PC-9 (cell line): ENCODE results near the gene SFMBT2. TPM values are rescaled to one million over a fixed set of nuclear protein-coding genes. Genes with fewer than 3 reads are reported as not detected.

Experiments used
- BruUV-seq: library from RNA; stranded (reverse); fragments of 400-500 nt; replicated peaks from 2 replicates; lab custom pipeline; 2021; lab: Mats Ljungman, UMichigan
- CTCF ChIA-PET: fragments of 300-600 bp; sonication (Branson Sonifier 250); formaldehyde crosslinking; loops from one replicate; lab custom pipeline; 2022; ENCODE audit warnings: antibody characterized with exemption; lab: Charles Lee
- POLR2A ChIA-PET: fragments of 300-600 bp; sonication (Branson Sonifier 250); formaldehyde crosslinking; loops from one replicate; lab custom pipeline; 2022; ENCODE audit warnings: antibody characterized with exemption; ENCODE audit not compliant: unreplicated experiment; lab: Charles Lee
- DNase-seq, 2 experiments: peaks; one replicate each; pipeline versions ENCODE4 v3.0.0 to v3.0.0-alpha.2; 2015 to 2022; ENCODE audit warnings: mixed read lengths in 1 of 2
- H2AFZ ChIP-seq: fragments of 200-600 bp; sonication (generic); 2 replicates; pipeline ENCODE4 v1.8.1; 2017; ENCODE audit warnings: antibody characterized with exemption
- H3F3A ChIP-seq: fragments of 200-600 bp; sonication (generic); 2 replicates; pipeline ENCODE4 v1.8.1; 2017; ENCODE audit warnings: antibody characterized with exemption, mild to moderate bottlenecking, low read depth; ENCODE audit not compliant: insufficient read depth
- H3K27ac ChIP-seq: fragments of 200-600 bp; sonication (generic); 2 replicates; pipeline ENCODE4 v1.6.1; 2016; ENCODE audit warnings: mixed run types
- H3K27me3 ChIP-seq: fragments of 200-600 bp; sonication (generic); 2 replicates; pipeline ENCODE4 v1.6.1; 2016; ENCODE audit warnings: low read depth, mixed run types; ENCODE audit not compliant: insufficient read depth
- H3K36me3 ChIP-seq: fragments of 200-600 bp; sonication (generic); 2 replicates; pipeline ENCODE4 v1.6.1; 2016; ENCODE audit warnings: low read depth, mixed run types
- H3K4me1 ChIP-seq: fragments of 200-600 bp; sonication (generic); replicated peaks from 2 replicates; pipeline ENCODE4 v1.6.1; 2016; ENCODE audit warnings: mixed run types; ENCODE audit not compliant: insufficient read depth
- H3K4me2 ChIP-seq: fragments of 200-600 bp; sonication (generic); 2 replicates; pipeline ENCODE4 v1.6.1; 2017; ENCODE audit warnings: mixed run types
- H3K4me3 ChIP-seq: fragments of 200-600 bp; sonication (generic); 2 replicates; pipeline ENCODE4 v1.6.1; 2016; ENCODE audit warnings: mixed run types
- H3K79me2 ChIP-seq: fragments of 200-600 bp; sonication (generic); 2 replicates; pipeline ENCODE4 v1.6.1; 2017; ENCODE audit warnings: low read depth, mixed run types
- H3K9me2 ChIP-seq: fragments of 200-600 bp; sonication (generic); 2 replicates; pipeline ENCODE4 v1.8.1; 2017; ENCODE audit warnings: mild to moderate bottlenecking; ENCODE audit not compliant: insufficient read depth
- H3K9me3 ChIP-seq: fragments of 200-600 bp; sonication (generic); 2 replicates; pipeline ENCODE4 v1.8.1; 2016; ENCODE audit warnings: low read depth; ENCODE audit not compliant: insufficient read depth
- H4K20me1 ChIP-seq: fragments of 200-600 bp; sonication (generic); 2 replicates; pipeline ENCODE4 v1.8.1; 2017; ENCODE audit not compliant: insufficient read depth
- EZH2 ChIP-seq: fragments of 200-600 bp; sonication (generic); IDR thresholded peaks from 2 replicates; pipeline ENCODE4 v1.8.0; 2017; ENCODE audit warnings: antibody characterized with exemption, low read depth
- intact Hi-C: fragments of 100-400 bp; cut with micrococcal nuclease; formaldehyde crosslinking; loops from one replicate; pipeline ENCODE4 v1.10.0; 2022; ENCODE audit not compliant: unreplicated experiment
- total RNA-seq: library from RNA; stranded (reverse); gene quantifications from 2 replicates; pipeline ENCODE4 v1.2.3, GENCODE V29; 2021
- TF ChIP-seq, protein P1 (sequence below): fragments of 200-600 bp; sonication (generic); conservative IDR thresholded peaks from 2 replicates; pipeline ENCODE4 v1.6.1; 2017; ENCODE audit warnings: mixed run types, antibody characterized with exemption, mild to moderate bottlenecking, moderate library complexity

Gene SFMBT2
- total RNA-seq, 1 experiment from 2014 or later: 0.07 TPM

DNA sequence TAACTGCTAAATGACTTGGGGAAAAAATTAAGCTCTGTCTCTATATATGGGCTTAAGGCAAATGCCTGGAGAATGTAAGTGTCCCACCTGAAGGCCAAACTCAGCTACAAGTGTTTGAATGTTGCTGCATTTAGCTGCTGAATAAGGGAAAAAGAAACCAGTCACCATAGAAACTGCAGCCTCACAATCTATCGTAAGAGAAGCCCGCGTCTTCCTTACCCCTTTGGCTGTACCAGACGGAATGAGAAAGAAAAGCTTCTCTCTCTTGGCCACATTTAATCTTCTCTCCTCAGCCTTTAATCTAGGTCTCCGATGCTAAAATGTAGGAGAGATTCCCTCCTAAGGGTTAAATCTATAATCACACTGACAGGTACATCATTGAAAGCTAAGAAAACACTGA, 147.2 kb downstream of the SFMBT2 start:
- H3K27ac ChIP-seq: no peak overlapping the region
- H3K9me2 ChIP-seq: no peaks in the 10 kb centered on the region
- POLR2A ChIA-PET: no interaction called here
- no TSS peak for BruUV-seq
- H3K79me2 ChIP-seq: no peaks in the 10 kb centered on the region
- H3K9me3 ChIP-seq: no peaks in the 10 kb centered on the region
- no peaks in the 10 kb centered on the region for H3F3A ChIP-seq
- no peak overlapping the region for H2AFZ ChIP-seq
- no peak overlapping the region for H3K4me3 ChIP-seq
- no peak for TF ChIP-seq EZH2
- TF ChIP-seq, protein P1, sequence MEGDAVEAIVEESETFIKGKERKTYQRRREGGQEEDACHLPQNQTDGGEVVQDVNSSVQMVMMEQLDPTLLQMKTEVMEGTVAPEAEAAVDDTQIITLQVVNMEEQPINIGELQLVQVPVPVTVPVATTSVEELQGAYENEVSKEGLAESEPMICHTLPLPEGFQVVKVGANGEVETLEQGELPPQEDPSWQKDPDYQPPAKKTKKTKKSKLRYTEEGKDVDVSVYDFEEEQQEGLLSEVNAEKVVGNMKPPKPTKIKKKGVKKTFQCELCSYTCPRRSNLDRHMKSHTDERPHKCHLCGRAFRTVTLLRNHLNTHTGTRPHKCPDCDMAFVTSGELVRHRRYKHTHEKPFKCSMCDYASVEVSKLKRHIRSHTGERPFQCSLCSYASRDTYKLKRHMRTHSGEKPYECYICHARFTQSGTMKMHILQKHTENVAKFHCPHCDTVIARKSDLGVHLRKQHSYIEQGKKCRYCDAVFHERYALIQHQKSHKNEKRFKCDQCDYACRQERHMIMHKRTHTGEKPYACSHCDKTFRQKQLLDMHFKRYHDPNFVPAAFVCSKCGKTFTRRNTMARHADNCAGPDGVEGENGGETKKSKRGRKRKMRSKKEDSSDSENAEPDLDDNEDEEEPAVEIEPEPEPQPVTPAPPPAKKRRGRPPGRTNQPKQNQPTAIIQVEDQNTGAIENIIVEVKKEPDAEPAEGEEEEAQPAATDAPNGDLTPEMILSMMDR: no peak
- H3K27me3 ChIP-seq: peaks cover 4% of the 10 kb centered on the region; the same call in 1 of the 2 replicates
- DNase-seq: no peak
- H4K20me1 ChIP-seq: no peaks in the 10 kb centered on the region
- H3K4me2 ChIP-seq: no peak overlapping the region
- CTCF ChIA-PET: no interaction called here
- no peaks in the 10 kb centered on the region for H3K4me1 ChIP-seq
- no peaks in the 10 kb centered on the region for H3K36me3 ChIP-seq
- intact Hi-C loops: no loop called here

DNA sequence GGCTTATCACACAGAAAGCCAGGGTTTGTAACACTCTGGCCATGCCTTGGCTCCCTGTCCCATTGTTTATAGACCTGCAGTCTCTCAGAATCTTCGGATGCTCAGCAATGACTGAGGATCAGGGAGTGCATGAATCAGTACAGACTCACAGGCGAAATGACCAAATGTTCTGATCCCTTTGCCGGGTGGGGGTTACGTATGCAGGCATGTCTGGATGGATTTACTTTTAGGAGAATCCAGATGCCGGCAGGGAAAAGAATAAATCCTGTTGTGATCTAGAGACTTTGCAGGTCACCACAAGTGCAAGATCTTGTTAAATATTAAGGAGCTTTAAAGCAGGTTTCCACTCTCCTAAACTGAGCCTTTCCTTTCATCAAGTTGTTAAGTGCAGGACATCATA, 149.5 kb downstream of the SFMBT2 start:
- CTCF ChIA-PET: no interaction called here
- BruUV-seq: no TSS peak
- no peaks in the 10 kb centered on the region for H3F3A ChIP-seq
- no peaks in the 10 kb centered on the region for H3K36me3 ChIP-seq
- intact Hi-C loops: no loop called here
- POLR2A ChIA-PET: no interaction called here
- no peaks in the 10 kb centered on the region for H4K20me1 ChIP-seq
- TF ChIP-seq EZH2: no peak
- TF ChIP-seq, protein P1: no peak
- H3K9me3 ChIP-seq: no peaks in the 10 kb centered on the region
- peaks cover 4% of the 10 kb centered on the region; the same call in 1 of the 2 replicates for H3K27me3 ChIP-seq
- DNase-seq: no peak
- H3K9me2 ChIP-seq: no peaks in the 10 kb centered on the region
- no peaks in the 10 kb centered on the region for H3K4me1 ChIP-seq
- H2AFZ ChIP-seq: no peak overlapping the region
- no peak overlapping the region for H3K4me3 ChIP-seq
- no peak overlapping the region for H3K4me2 ChIP-seq
- H3K79me2 ChIP-seq: no peaks in the 10 kb centered on the region
- no peak overlapping the region for H3K27ac ChIP-seq

DNA sequence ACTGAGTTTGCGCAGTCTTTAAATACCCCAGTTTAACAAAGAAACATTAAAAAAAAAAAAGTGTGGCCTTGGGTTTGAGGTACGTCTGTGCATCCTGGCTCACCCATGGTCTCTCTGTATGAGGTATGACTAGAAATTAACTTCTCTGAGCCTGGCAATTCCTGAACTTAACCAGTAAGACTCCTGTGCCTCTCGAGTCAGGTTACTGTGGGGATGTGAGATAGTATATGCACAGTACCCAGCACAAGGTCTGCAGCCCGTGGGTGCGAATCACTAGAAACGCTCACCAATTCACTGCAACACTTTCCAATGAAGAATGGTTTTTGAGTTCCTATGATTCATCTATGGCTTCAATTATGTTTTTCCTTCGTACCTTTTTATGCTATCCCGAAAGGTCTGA, 149.9 kb downstream of the SFMBT2 start:
- H2AFZ ChIP-seq: no peak overlapping the region
- H3F3A ChIP-seq: no peaks in the 10 kb centered on the region
- H3K79me2 ChIP-seq: no peaks in the 10 kb centered on the region
- no peak overlapping the region for H3K4me2 ChIP-seq
- no peaks in the 10 kb centered on the region for H3K9me3 ChIP-seq
- H3K4me3 ChIP-seq: no peak overlapping the region
- TF ChIP-seq, protein P1: no peak
- TF ChIP-seq EZH2: no peak
- no peak for DNase-seq
- H3K27me3 ChIP-seq: peaks cover 4% of the 10 kb centered on the region; the same call in 1 of the 2 replicates
- H3K36me3 ChIP-seq: no peaks in the 10 kb centered on the region
- no peaks in the 10 kb centered on the region for H3K4me1 ChIP-seq
- H3K9me2 ChIP-seq: no peaks in the 10 kb centered on the region
- no TSS peak for BruUV-seq
- no peak overlapping the region for H3K27ac ChIP-seq
- ChIA-PET CTCF (no interaction called here), POLR2A (no interaction called here)
- intact Hi-C loops: no loop called here
- H4K20me1 ChIP-seq: no peaks in the 10 kb centered on the region
